Kidney tubule cell (primary cell): ENCODE results near the gene QRFP.

ENCODE experiments used
- DNase-seq: peaks from one replicate; pipeline ENCODE4 v3.0.0-alpha.2; 2018; ENCODE audit warnings: low spot score

The QRFP gene

GRCh38 chr9:130890870-130891687, 5.5 kb downstream of the QRFP start:
- DNase-seq = no peak

- no peak for DNase-seq
These were observed 6.5 kb downstream of the QRFP start for GRCh38 chr9:130890124-130890523.

GRCh38 chr9:130888146-130888885, 8.3 kb downstream of the QRFP start:
- DNase-seq = no peak

GRCh38 chr9:130887494-130888144, 9.0 kb downstream of the QRFP start:
- DNase-seq = no peak

- DNase-seq = no peak
These were observed 9.6 kb downstream of the QRFP start for GRCh38 chr9:130886981-130887380.

GRCh38 chr9:130885484-130886375, 10.9 kb downstream of the QRFP start:
- DNase-seq = no peak

GRCh38 chr9:130884542-130885483, 11.8 kb downstream of the QRFP start:
- DNase-seq = no peak

GRCh38 chr9:130884111-130884531, 12.5 kb downstream of the QRFP start:
- no peak for DNase-seq

GRCh38 chr9:130883479-130883878, 13.1 kb downstream of the QRFP start:
- no peak for DNase-seq

- no peak for DNase-seq
These were observed 13.9 kb downstream of the QRFP start for GRCh38 chr9:130882696-130883225.

GRCh38 chr9:130881516-130881915, 15.1 kb downstream of the QRFP start:
- no peak for DNase-seq

- DNase-seq = no peak
These were observed 15.9 kb downstream of the QRFP start for GRCh38 chr9:130880599-130881220.

GRCh38 chr9:130879863-130880411, 16.7 kb downstream of the QRFP start:
- no peak for DNase-seq

- DNase-seq = no peak
These were observed 18.3 kb downstream of the QRFP start for GRCh38 chr9:130878295-130878694.

GRCh38 chr9:130877300-130877699, 19.3 kb downstream of the QRFP start:
- no peak for DNase-seq

GRCh38 chr9:130874783-130875182, 21.8 kb downstream of the QRFP start:
- no peak for DNase-seq

- DNase-seq = no peak
These were observed 22.6 kb downstream of the QRFP start for GRCh38 chr9:130873966-130874365.

- DNase-seq = no peak
These were observed 23.6 kb downstream of the QRFP start for GRCh38 chr9:130872912-130873503.

GRCh38 chr9:130872508-130872907, 24.1 kb downstream of the QRFP start:
- no peak for DNase-seq
